GM18505 (cell line): ENCODE results near the gene PPP1R1B.
A peak's percentile ranks its signal among the peaks of the same experiment; 100 is the strongest.

Experiments used
- ATAC-seq: cut with Tn5 transposase; IDR thresholded peaks from one replicate; pipeline ENCODE4 v1.9.1; 2021; ENCODE audit not compliant: unreplicated experiment
- POLR2A ChIP-seq: IDR thresholded peaks from 4 replicates; pipeline ENCODE4 v1.6.1; 2011; ENCODE audit warnings: borderline replicate concordance; ENCODE audit not compliant: insufficient read depth, insufficient read length; ENCODE audit errors: extremely low read depth

Gene PPP1R1B

GRCh38 chr17:39627047-39627711 lies 427 bp downstream of the PPP1R1B start:
- no peak for ATAC-seq
- no peak for TF ChIP-seq POLR2A

DNA sequence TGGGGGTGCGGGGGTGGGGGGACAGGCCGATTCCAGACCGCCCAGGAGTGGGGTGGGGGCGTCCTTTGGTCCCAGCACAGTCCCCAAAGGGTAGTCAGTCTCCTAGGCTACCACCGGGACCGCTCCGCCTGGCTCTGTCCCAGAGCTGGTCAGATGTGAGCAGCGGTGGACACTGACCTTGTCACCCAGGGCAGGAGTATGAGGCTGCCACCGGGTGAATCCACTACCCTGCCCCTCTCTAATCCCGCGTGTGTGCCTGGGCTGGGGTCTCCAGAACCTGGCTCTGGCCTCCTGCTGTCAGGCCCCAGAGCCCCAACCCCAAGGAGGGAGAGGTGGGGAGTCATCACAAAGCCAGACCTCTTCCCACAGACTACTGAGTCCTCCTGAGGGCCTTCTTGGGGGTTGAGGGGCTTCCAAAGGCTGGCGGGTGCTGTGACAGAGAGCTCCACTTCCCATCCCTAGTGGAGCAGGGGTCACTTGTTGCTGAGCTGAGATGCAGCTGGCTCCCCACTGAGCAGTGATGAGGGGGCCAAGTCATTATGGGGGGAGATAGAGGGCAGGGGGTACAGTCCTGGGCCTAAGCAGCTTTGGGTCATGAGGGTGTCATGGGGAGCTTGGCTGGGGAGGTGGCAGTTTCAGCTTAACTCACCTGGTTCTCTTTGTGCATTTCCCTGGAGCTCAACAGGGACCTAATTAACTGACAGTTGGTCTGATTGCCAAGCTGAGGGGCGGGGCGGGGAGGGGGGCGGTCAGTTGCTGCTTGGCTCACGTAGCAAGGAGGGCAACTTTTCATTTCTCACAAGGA lies 1.2 kb downstream of the PPP1R1B start:
- no peak for ATAC-seq
- TF ChIP-seq POLR2A: no peak

GRCh38 chr17:39628655-39629493 lies 2.1 kb downstream of the PPP1R1B start:
- ATAC-seq: no peak
- no peak for TF ChIP-seq POLR2A

GRCh38 chr17:39629494-39629880 lies 2.7 kb downstream of the PPP1R1B start:
- TF ChIP-seq POLR2A: no peak

DNA sequence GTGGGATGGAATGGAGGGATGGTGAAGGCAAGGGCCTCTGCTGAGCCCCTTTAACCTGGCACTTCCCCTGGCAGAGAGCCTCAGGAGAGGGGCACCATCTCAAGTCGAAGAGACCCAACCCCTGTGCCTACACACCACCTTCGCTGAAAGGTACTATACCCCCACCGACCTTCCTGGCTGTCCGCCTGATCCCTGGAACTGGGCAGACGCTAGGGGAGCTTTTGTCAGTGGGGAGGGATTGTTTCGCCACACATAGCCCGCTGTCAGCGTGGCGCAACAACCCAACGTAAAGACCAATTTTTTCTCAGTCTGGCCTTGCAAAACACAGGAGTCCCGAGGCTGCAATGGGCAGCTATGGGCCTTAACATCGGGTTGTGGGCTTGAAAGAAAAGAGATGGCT lies 3.1 kb downstream of the PPP1R1B start:
- no peak for TF ChIP-seq POLR2A
- no peak for ATAC-seq

More at GRCh38 chr17:39629494-39629880, 2.7 kb downstream of the PPP1R1B start:
- ATAC-seq: no peak

- ATAC-seq: no peak
- TF ChIP-seq POLR2A: no peak
Observed at GRCh38 chr17:39631403-39631802, 4.7 kb downstream of the PPP1R1B start.

- no peak for TF ChIP-seq POLR2A
- ATAC-seq: no peak
Observed at GRCh38 chr17:39632153-39632941, 5.6 kb downstream of the PPP1R1B start.

GRCh38 chr17:39633570-39634183 lies 6.9 kb downstream of the PPP1R1B start:
- TF ChIP-seq POLR2A: no peak
- no peak for ATAC-seq

DNA sequence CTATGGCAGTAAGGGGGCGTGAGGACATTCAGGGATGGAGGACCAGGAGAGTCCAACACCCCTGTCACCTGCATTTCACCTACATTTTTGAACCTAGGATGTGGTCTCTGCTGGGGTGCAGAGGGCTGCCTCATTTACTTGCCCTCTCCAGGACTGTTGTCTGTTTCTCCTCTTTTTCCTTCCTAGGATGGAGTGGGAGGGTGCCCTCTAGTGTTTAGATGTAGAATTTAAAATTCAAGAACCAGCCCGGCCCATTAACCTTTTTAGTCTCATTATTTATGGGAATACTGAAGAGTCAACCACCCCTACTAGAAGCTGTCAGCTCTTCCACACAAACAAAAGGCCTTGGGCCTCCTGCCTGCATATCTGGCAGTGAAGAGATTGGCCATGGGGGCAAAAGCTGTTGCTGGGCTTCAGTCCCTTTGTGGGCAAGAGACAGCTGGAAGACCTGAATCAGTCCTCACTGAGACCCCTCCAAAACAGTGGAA lies 7.7 kb downstream of the PPP1R1B start:
- no peak for TF ChIP-seq POLR2A
- no peak for ATAC-seq

DNA sequence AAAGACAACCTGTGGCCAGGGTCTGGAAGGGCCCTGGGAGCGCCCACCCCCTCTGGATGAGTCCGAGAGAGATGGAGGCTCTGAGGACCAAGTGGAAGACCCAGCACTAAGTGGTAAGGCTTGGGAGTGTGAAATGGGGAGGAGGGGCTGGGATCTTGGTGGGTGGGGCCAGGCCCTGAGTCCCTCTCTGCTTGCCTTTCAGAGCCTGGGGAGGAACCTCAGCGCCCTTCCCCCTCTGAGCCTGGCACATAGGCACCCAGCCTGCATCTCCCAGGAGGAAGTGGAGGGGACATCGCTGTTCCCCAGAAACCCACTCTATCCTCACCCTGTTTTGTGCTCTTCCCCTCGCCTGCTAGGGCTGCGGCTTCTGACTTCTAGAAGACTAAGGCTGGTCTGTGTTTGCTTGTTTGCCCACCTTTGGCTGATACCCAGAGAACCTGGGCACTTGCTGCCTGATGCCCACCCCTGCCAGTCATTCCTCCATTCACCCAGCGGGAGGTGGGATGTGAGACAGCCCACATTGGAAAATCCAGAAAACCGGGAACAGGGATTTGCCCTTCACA lies 8.9 kb downstream of the PPP1R1B start:
- no peak for TF ChIP-seq POLR2A
- ATAC-seq: no peak

GRCh38 chr17:39636587-39636926 lies 9.8 kb downstream of the PPP1R1B start:
- peak; percentile 12 for ATAC-seq
- no peak for TF ChIP-seq POLR2A

- peak; percentile 78 for TF ChIP-seq POLR2A
- peak; percentile 80 for ATAC-seq
Observed at GRCh38 chr17:39636927-39637736, 10.4 kb downstream of the PPP1R1B start, which contains the start of gene STARD3. Gene STARD3, plus strand, starts transcription at chr17:39637144. Its CDS starts 16,388 bp downstream, at chr17:39653532.

DNA sequence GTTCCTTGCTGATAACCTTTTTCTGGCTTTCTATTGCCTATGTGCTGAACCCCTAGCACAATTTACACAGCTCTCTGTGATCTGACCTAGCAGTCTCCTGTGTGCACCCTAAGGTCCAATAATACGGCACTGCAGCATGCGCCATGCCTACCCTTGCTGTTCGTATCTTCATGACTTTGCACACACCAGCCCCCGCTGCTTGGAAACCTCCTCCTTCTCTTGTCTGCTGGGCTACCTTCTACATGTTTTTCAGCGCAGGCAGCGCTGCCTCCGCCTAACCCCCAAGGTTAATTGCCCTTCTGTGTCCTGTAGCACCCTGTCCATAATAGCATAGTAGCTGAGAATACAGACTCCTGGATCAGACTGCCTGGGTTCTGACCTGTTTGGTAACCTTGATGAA lies 11.6 kb downstream of the PPP1R1B start:
- no peak for ATAC-seq
- no peak for TF ChIP-seq POLR2A
